Neuronal stem cell (in vitro differentiated cells): Measurements from ENCODE around the gene FBLN1. TPM values are rescaled to one million over a fixed set of nuclear protein-coding genes. Genes with fewer than 3 reads are reported as not detected.

Experiments
- DNase-seq: peaks from one replicate; pipeline ENCODE4 v3.0.0-alpha.2; 2013; ENCODE audit warnings: low spot score
- H2AFZ ChIP-seq: one replicate; pipeline ENCODE4 v1.6.1; 2013; ENCODE audit warnings: mild to moderate bottlenecking, low read length, inconsistent platforms
- H2AK5ac ChIP-seq: 2 replicates; pipeline ENCODE4 v1.6.1; 2013; ENCODE audit warnings: low read depth, mild to moderate bottlenecking, inconsistent platforms, low read length, moderate library complexity, mixed read lengths
- H2BK120ac ChIP-seq: 2 replicates; pipeline ENCODE4 v1.6.1; 2013; ENCODE audit warnings: low read depth, mild to moderate bottlenecking, inconsistent platforms, low read length, moderate library complexity, mixed read lengths
- H2BK12ac ChIP-seq: one replicate; pipeline ENCODE4 v1.6.1; 2013; ENCODE audit warnings: low read length, inconsistent platforms
- H2BK15ac ChIP-seq: 2 replicates; pipeline ENCODE4 v1.6.1; 2013; ENCODE audit warnings: mild to moderate bottlenecking, low read length, inconsistent platforms, mixed read lengths
- H2BK5ac ChIP-seq: one replicate; pipeline ENCODE4 v1.6.1; 2013; ENCODE audit warnings: inconsistent platforms, mild to moderate bottlenecking, low read length, moderate library complexity
- H3K14ac ChIP-seq: one replicate; pipeline ENCODE4 v1.6.1; 2013; ENCODE audit warnings: low read length, inconsistent platforms
- H3K18ac ChIP-seq: 2 replicates; pipeline ENCODE4 v1.6.1; 2013; ENCODE audit warnings: low read length, inconsistent platforms
- H3K23ac ChIP-seq: 2 replicates; pipeline ENCODE4 v1.6.1; 2013; ENCODE audit warnings: low read depth, mild to moderate bottlenecking, mixed read lengths, low read length, inconsistent platforms; ENCODE audit not compliant: poor library complexity
- H3K27ac ChIP-seq: replicated peaks from 3 replicates; pipeline ENCODE4 v1.5.1; 2013; ENCODE audit warnings: low read length, inconsistent platforms
- H3K27me3 ChIP-seq, 3 experiments: 2 replicates each; pipeline ENCODE4 v1.6.1; 2013; ENCODE audit warnings: low read length in 3 of 3, mild to moderate bottlenecking in 2 of 3, inconsistent platforms in 1 of 3, low read depth in 1 of 3, mixed read lengths in 1 of 3, moderate library complexity in 1 of 3; ENCODE audit not compliant: control insufficient read depth in 3 of 3, insufficient read depth in 3 of 3
- H3K36me3 ChIP-seq, 2 donors: replicated peaks in 1 of 2; 2 replicates each; pipeline ENCODE4 v1.6.1; 2013; ENCODE audit warnings: low read length in 2 of 2; ENCODE audit not compliant: control insufficient read depth in 2 of 2, insufficient read depth in 2 of 2
- H3K4ac ChIP-seq: 2 replicates; pipeline ENCODE4 v1.6.1; 2013; ENCODE audit warnings: inconsistent platforms, mild to moderate bottlenecking, low read length, moderate library complexity
- H3K4me1 ChIP-seq, 2 donors: 1 replicate in 1 of 2; 2 replicates in 1 of 2; pipeline ENCODE4 v1.6.1; 2013; ENCODE audit warnings: low read length in 2 of 2, low read depth in 1 of 2; ENCODE audit not compliant: control insufficient read depth in 2 of 2, insufficient read depth in 1 of 2
- H3K4me2 ChIP-seq: one replicate; pipeline ENCODE4 v1.6.1; 2013; ENCODE audit warnings: mild to moderate bottlenecking, low read length, inconsistent platforms; ENCODE audit not compliant: insufficient read depth, poor library complexity, severe bottlenecking
- H3K4me3 ChIP-seq, 2 donors: 2 replicates each; pipeline ENCODE4 v1.5.1; 2013; ENCODE audit warnings: low read length in 2 of 2, mild to moderate bottlenecking in 2 of 2, inconsistent platforms in 1 of 2, moderate library complexity in 1 of 2
- H3K79me1 ChIP-seq: one replicate; pipeline ENCODE4 v1.6.1; 2013; ENCODE audit warnings: low read depth, mild to moderate bottlenecking, inconsistent platforms, low read length, moderate library complexity
- H3K9ac ChIP-seq: one replicate; pipeline ENCODE4 v1.6.1; 2013; ENCODE audit warnings: mild to moderate bottlenecking, low read depth, low read length, inconsistent platforms; ENCODE audit not compliant: poor library complexity
- H3K9me3 ChIP-seq, 2 donors: replicated peaks in 1 of 2; 2 replicates each; pipeline versions ENCODE3 to v1.6.1; 2013; ENCODE audit warnings: low read length in 2 of 2, mild to moderate bottlenecking in 2 of 2, inconsistent platforms in 1 of 2, low read depth in 1 of 2, mixed read lengths in 1 of 2, moderate library complexity in 1 of 2; ENCODE audit not compliant: control insufficient read depth in 2 of 2, insufficient read depth in 1 of 2
- H4K8ac ChIP-seq: one replicate; pipeline ENCODE4 v1.6.1; 2013; ENCODE audit warnings: low read depth, mild to moderate bottlenecking, inconsistent platforms, low read length, moderate library complexity
- H4K91ac ChIP-seq: one replicate; pipeline ENCODE4 v1.6.1; 2013; ENCODE audit warnings: low read length, low read depth, mild to moderate bottlenecking, inconsistent platforms; ENCODE audit not compliant: poor library complexity
- WGBS, 2 donors: extraction: QIAGEN DNeasy Blood & Tissue Kit; methylation state at CpG; one replicate each; pipeline ENCODE4 v1.1.7; 2013; ENCODE audit warnings: missing lambda C conversion rate in 2 of 2, mixed read lengths in 1 of 2; ENCODE audit not compliant: insufficient read length in 2 of 2, insufficient replicate concordance in 1 of 2; ENCODE audit errors: extremely low coverage in 2 of 2; 5-methylcytosine and 5-hydroxymethylcytosine counted together
- small RNA-seq: library from polyadenylated mRNA; stranded (forward); fragments of <200 nt; extraction: miRNeasy Mini kit (QIAGEN cat#:217004); gene quantifications from one replicate; pipeline ENCODE3, GENCODE V24; 2013; ENCODE audit not compliant: insufficient read depth

The FBLN1 gene

DNA sequence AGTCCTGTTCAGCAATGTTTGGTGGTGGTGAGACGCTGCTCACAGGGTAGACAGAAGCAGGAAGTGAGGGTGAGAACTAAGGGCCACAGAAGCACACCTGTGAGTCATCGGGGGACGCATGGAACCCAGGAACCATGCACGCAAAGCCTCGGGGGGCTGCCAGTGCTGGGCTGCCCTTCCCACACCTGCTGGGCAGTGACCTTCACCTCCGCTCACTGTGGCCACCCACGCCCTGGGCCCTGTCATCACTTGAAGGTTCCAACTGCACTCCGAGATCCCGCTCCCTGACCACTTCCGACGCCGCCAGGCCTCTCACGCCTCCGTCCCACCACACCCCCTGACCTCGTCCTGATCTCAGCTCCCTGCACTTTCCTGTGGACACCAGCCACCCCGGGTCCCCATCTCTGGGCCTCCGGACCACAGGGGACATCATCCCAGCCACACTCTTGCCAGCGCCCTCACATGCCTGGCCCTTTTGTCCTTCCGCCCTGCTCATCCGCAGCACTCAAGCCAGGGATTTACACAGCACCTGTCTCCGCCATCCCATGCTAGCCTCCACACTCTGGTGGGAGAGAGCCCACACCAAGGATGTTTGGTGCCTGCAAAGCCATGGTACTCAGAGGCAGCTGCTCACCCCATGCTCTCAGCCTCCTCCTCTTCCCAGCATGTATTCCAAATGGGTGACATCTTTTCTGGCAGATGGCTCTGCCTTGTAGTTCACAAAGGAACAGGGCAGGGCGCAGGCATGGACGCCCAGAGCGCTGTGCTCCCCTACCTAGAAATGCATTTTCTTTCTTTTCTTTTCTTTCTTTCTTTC, 145.8 kb downstream of the FBLN1 start:
- WGBS, 2 donors: no CpG with 5 or more reads among the region's 24 CpGs
- DNase-seq: no peak
- H3K14ac ChIP-seq: peak overlapping the region; percentile 64
- no peak overlapping the region for H2BK120ac ChIP-seq
- H3K4me2 ChIP-seq: no peak overlapping the region
- H2BK12ac ChIP-seq: peak overlapping the region; percentile 92
- peak overlapping the region; percentile 89 for H2BK15ac ChIP-seq
- no peak overlapping the region for H4K91ac ChIP-seq
- peaks cover 0 to 10% of the 10 kb centered on the region in 2 donors for H3K4me1 ChIP-seq
- no peak overlapping the region for H4K8ac ChIP-seq
- H3K9ac ChIP-seq: no peak overlapping the region
- H3K23ac ChIP-seq: peak overlapping the region; percentile 86
- H3K9me3 ChIP-seq: peaks cover 0 to 2% of the 10 kb centered on the region in 2 donors
- no peak overlapping the region for H2AFZ ChIP-seq
- no peak overlapping the region for H3K27ac ChIP-seq
- no peaks in the 10 kb centered on the region for H3K36me3 ChIP-seq
- H3K4me3 ChIP-seq: no peak overlapping the region
- H2AK5ac ChIP-seq: peak overlapping the region; percentile 81
- peaks cover 0 to 24% (median 15%) of the 10 kb centered on the region in 3 experiments for H3K27me3 ChIP-seq
- no peaks in the 10 kb centered on the region for H3K79me1 ChIP-seq
- peak overlapping the region; percentile 87 for H3K18ac ChIP-seq
- peak overlapping the region; percentile 93 for H2BK5ac ChIP-seq
- H3K4ac ChIP-seq: peak overlapping the region; percentile 56

DNA sequence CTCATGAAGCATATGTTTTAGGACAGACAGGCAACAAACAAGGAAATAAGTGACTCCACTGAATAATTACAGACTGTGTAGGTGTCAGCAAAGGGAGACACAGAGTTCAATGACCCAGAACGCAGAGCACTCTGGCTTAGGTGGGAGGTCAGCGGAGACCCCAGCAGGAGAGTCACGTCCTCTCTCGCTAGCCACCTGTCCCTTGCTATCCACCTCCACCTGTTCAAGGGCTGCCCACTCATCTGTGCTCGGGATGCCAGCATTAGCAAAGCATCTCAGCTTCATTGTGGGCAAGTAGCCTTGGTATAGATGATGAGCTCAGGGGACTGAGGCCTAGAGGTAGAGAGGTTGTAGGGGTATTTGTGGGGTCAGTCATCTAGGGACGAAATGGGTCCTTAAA, 147.1 kb downstream of the FBLN1 start:
- H2AK5ac ChIP-seq: no peak overlapping the region
- H3K4me1 ChIP-seq: peaks cover 0 to 10% of the 10 kb centered on the region in 2 donors
- H4K91ac ChIP-seq: no peak overlapping the region
- H3K4ac ChIP-seq: no peak overlapping the region
- no peak overlapping the region for H2BK5ac ChIP-seq
- no peak overlapping the region for H3K23ac ChIP-seq
- no peaks in the 10 kb centered on the region for H3K79me1 ChIP-seq
- no CpG with 5 or more reads among the region's 6 CpGs for WGBS, 2 donors
- H2AFZ ChIP-seq: no peak overlapping the region
- H3K18ac ChIP-seq: no peak overlapping the region
- no peak overlapping the region for H3K27ac ChIP-seq
- H2BK12ac ChIP-seq: no peak overlapping the region
- H3K4me2 ChIP-seq: no peak overlapping the region
- H3K9me3 ChIP-seq: peaks cover 0 to 2% of the 10 kb centered on the region in 2 donors
- no peak overlapping the region for H2BK15ac ChIP-seq
- H3K27me3 ChIP-seq: peaks cover 0 to 21% (median 12%) of the 10 kb centered on the region in 3 experiments
- H3K36me3 ChIP-seq: no peaks in the 10 kb centered on the region
- no peak overlapping the region for H2BK120ac ChIP-seq
- H4K8ac ChIP-seq: no peak overlapping the region
- H3K9ac ChIP-seq: no peak overlapping the region
- no peak overlapping the region for H3K14ac ChIP-seq
- H3K4me3 ChIP-seq: peak overlapping the region in 1 of 2 donors; percentile 33
- DNase-seq: no peak

DNA sequence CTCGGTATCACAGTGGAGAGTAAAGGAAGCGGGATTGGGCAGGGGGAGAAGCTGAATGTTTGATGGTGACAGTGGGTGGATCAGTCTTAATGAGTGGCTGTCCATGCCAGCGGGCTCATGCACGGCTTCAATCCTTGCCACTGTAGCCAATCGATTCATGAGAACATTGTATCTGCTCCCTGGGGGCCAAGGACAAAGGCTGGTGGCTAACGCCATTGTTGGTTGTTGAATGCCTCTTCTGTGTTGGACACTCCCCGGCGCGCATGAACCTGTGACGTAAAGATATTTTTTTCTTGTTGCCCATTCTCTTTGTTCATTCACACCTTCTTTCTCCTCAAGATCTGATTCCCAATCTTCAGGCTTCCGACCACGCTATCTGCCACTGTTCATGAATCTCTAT, 148.0 kb downstream of the FBLN1 start:
- DNase-seq: no peak
- H3K4me2 ChIP-seq: no peak overlapping the region
- H3K9me3 ChIP-seq: peaks cover 0 to 2% of the 10 kb centered on the region in 2 donors
- H4K91ac ChIP-seq: no peak overlapping the region
- H3K79me1 ChIP-seq: no peaks in the 10 kb centered on the region
- H2AK5ac ChIP-seq: no peak overlapping the region
- no peak overlapping the region for H3K18ac ChIP-seq
- no peak overlapping the region for H2BK12ac ChIP-seq
- H2BK120ac ChIP-seq: no peak overlapping the region
- H3K9ac ChIP-seq: no peak overlapping the region
- H2BK15ac ChIP-seq: no peak overlapping the region
- no peak overlapping the region for H2AFZ ChIP-seq
- H3K4me3 ChIP-seq: no peak overlapping the region
- H3K4me1 ChIP-seq: peaks cover 0 to 10% of the 10 kb centered on the region in 2 donors
- peaks cover 0 to 14% (median 7%) of the 10 kb centered on the region in 3 experiments for H3K27me3 ChIP-seq
- no peak overlapping the region for H3K27ac ChIP-seq
- H3K36me3 ChIP-seq: no peaks in the 10 kb centered on the region
- no CpG with 5 or more reads among the region's 12 CpGs for WGBS, 2 donors
- H3K23ac ChIP-seq: no peak overlapping the region
- H3K4ac ChIP-seq: no peak overlapping the region
- H2BK5ac ChIP-seq: no peak overlapping the region
- no peak overlapping the region for H4K8ac ChIP-seq
- H3K14ac ChIP-seq: no peak overlapping the region

Small RNA genes lying within 50 kb of the gene (small RNA-seq; reads per million reads assigned to genes)
- not detected for gene RNU6-1161P
